Right lobe of liver (tissue), 6 donors: ENCODE measurements around the gene NPFF. TPM values are rescaled to one million over a fixed set of nuclear protein-coding genes. Genes with fewer than 3 reads are reported as not detected.

Experiments
- ATAC-seq, 4 donors: fragments of 200-7000 bp; cut with Tn5 transposase; one replicate each; pipeline ENCODE4 v1.9.1; 2020; ENCODE audit warnings: mild to moderate bottlenecking in 4 of 4, moderate library complexity in 4 of 4
- DNase-seq, 3 donors: peaks; one replicate each; pipeline ENCODE4 v3.0.0-alpha.2; 2020
- H3K27ac ChIP-seq, 3 donors: fragments of 200-600 bp; one replicate each; pipeline ENCODE4 v1.8.0; 2022
- H3K27me3 ChIP-seq, 2 donors: fragments of 200-600 bp; one replicate each; pipeline ENCODE4 v1.8.0; 2022
- H3K36me3 ChIP-seq, 4 donors: fragments of 200-600 bp; sonication (generic) in 1 of 4; one replicate each; pipeline versions ENCODE4 v1.5.1 to v1.8.0; 2017 to 2022; ENCODE audit warnings: control low read depth in 1 of 4
- H3K4me1 ChIP-seq, 4 donors: fragments of 200-600 bp; sonication (generic) in 1 of 4; one replicate each; pipeline versions ENCODE4 v1.5.1 to v1.8.0; 2017 to 2022; ENCODE audit warnings: control low read depth in 1 of 4
- H3K4me3 ChIP-seq, 3 donors: fragments of 200-600 bp; one replicate each; pipeline ENCODE4 v1.8.0; 2022
- H3K9me3 ChIP-seq, 4 donors: fragments of 200-600 bp; sonication (generic) in 1 of 4; one replicate each; pipeline versions ENCODE4 v1.5.1 to v1.8.0; 2017 to 2022; ENCODE audit warnings: control low read depth in 1 of 4
- CTCF ChIP-seq, 4 donors: fragments of 200-600 bp in 3 of 4; fragments of 450-650 bp in 1 of 4; IDR thresholded peaks; one replicate each; pipeline versions ENCODE4 v1.5.1 to v1.8.0; 2016 to 2022; ENCODE audit warnings: antibody characterized with exemption in 4 of 4, mild to moderate bottlenecking in 2 of 4
- POLR2A ChIP-seq: fragments of 450-650 bp; IDR thresholded peaks from one replicate; pipeline ENCODE4 v1.6.1; 2017; ENCODE audit warnings: antibody characterized with exemption, mild to moderate bottlenecking
- WGBS: methylation state at CpG from one replicate; pipeline ENCODE4 v1.1.6; 2018; ENCODE audit warnings: low coverage, low lambda C conversion rate; ENCODE audit not compliant: insufficient coverage; ENCODE audit errors: missing lambda C conversion rate; 5-methylcytosine and 5-hydroxymethylcytosine counted together
- intact Hi-C, 2 donors: fragments of 100-400 bp; cut with DNase I; formaldehyde crosslinking; loops; one replicate each; pipeline versions ENCODE4 v1.11.2 to v1.14.1; 2022
- total RNA-seq, 6 experiments: library from RNA; depleted of rRNA in 2 of 6; stranded (reverse); fragments of >200 nt in 2 of 6; fragmentation: NEBNext Ultra II Directional in 3 of 6; extraction: Animal tissue kit (Norgen Biotek cat#: 25700) in 3 of 6; gene quantifications; one replicate each; pipeline versions ENCODE4 v1.1.0 to v1.2.4, GENCODE V29; 2016 to 2023
- donor health status: DM: no; HTN: yes; CAD: no.
- donor health status: DM: no; HTN: no; CAD: no.
- donor health status: DM: no; HTN: no; CAD: no.
- donor health status: DM: no; HTN: yes; CAD: no.
- donor health status: DM: no; HTN: yes; CAD: no.

The NPFF gene
- total RNA-seq, 6 experiments from 2014 or later, result not detected

DNA sequence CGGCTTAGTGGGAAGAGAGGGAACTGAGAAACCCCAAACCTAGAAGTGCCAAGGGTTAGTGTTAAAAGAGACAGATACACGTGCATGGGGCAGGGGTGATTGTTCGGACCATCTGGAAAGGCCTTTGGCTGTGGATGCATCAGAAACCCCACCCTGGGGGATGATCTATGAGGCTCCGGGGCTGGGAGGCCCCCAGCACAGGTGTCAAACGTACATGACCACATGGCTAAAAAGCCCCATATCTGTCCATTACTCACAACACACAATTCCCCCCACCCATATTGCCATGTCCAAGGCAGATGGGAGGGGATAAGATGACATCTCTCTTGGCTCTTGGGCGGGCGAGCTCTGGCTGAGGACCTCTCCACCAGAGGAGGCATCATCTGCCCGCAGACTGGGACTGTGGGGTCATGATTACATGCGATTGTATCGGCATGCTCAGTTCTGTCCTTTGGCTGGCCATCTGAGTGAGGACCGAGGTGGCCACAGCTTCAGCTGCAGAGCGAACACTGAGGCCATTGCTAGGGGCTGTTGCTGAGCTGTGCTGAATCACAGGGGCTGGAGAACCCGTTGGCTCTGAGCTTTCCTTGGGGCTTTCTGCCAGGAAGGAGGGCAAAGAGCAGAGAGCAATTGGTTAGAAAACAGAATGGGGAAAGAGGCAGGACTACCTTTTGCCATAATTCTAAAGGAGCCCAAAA lies 9.6 kb upstream of the NPFF start:
- Histone ChIP-seq H3K27me3 (no peaks in the 10 kb centered on the region), H3K9me3 (no peaks in the 10 kb centered on the region), H3K36me3 (peaks cover 4 to 88% (median 38%) of the 10 kb centered on the region in 4 donors), H3K27ac (no peak overlapping the region), H3K4me1 (no peaks in the 10 kb centered on the region), H3K4me3 (no peak overlapping the region)
- no peak for TF ChIP-seq CTCF (IDR thresholded peaks at IDR 0.05)
- no peak for TF ChIP-seq POLR2A
- ATAC-seq (peak in 1 of 4 donors; percentile 18), DNase-seq (no peak)
- 59% methylated on average over 4 of the region's 13 CpGs for WGBS
- intact Hi-C loops, result no loop called here

DNA sequence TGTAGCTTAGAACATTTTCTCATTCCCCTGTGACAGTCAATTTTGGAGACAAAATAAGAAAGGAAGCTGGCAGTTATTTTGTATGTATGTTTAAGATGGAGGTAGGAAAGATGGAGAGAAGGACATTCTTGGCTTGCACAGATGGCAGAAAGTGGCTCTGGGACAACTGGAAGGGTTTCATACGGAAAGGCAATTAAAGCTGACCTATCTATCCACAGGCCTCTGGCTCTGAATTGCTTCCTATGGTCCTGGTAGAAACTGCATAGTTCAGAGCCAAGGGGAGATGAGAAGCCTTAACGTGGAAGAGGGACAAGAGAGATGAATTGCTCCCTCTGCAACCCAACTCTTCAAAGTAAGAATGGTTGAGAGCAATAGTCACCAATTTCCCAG lies 8.0 kb upstream of the NPFF start:
- Histone ChIP-seq H3K4me1 (peaks cover 0 to 4% (median 0%) of the 10 kb centered on the region in 4 donors), H3K9me3 (no peaks in the 10 kb centered on the region), H3K36me3 (peaks cover 0 to 80% (median 29%) of the 10 kb centered on the region in 4 donors), H3K27ac (no peak overlapping the region), H3K4me3 (no peak overlapping the region), H3K27me3 (no peaks in the 10 kb centered on the region)
- ATAC-seq (no peak), DNase-seq (no peak)
- TF ChIP-seq CTCF (IDR thresholded peaks at IDR 0.05), result no peak
- TF ChIP-seq POLR2A, result no peak
- intact Hi-C loops, result no loop called here
- 71% methylated on average over 2 of the region's 2 CpGs for WGBS

DNA sequence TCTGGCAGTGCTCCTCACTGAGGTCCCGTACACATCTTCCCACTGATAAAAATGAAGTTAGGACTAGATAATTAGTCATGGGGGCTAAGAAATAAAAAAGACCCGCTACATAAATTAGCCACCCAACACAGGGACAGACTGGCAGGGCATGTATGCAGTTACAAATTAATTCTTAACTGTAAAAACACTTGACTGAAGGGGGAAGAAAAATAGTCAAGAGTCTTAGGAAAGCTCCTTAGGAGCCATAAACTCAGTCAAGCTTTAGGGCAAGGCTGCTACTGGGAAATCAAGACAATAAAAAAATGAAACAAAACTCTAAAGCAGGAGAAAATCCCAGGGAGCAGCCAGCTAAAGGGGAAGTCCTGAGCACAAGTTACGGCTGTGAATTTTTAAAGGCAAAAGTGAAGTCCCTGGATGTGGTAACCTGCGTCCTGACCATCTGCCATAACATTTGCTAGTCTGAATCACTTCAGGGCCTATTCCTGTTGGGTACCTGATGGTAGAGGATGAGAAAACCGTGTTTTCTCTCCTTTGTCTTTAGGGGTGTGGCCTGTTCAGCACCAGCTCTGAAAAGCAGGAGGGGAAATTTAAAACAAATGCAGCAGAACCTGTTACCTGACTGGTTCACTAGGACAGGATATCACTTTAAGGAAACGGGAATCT lies 7.5 kb upstream of the NPFF start:
- TF ChIP-seq CTCF (IDR thresholded peaks at IDR 0.05) (no peak), POLR2A (no peak)
- H3K9me3 ChIP-seq, result no peaks in the 10 kb centered on the region
- peaks cover 0 to 6% (median 0%) of the 10 kb centered on the region in 4 donors for H3K4me1 ChIP-seq
- H3K4me3 ChIP-seq, result no peak overlapping the region
- WGBS, result 77% methylated on average over 6 of the region's 6 CpGs
- no peak for DNase-seq
- no peaks in the 10 kb centered on the region for H3K27me3 ChIP-seq
- peaks cover 0 to 74% (median 27%) of the 10 kb centered on the region in 4 donors for H3K36me3 ChIP-seq
- ATAC-seq, result no peak
- intact Hi-C loops, result no loop called here
- H3K27ac ChIP-seq, result no peak overlapping the region

- TF ChIP-seq POLR2A (no peak), CTCF (IDR thresholded peaks at IDR 0.05) (no peak)
- ATAC-seq (peak; percentile 18 to 67 (median 26)), DNase-seq (no peak)
- Histone ChIP-seq H3K27me3 (no peaks in the 10 kb centered on the region), H3K9me3 (no peaks in the 10 kb centered on the region), H3K4me3 (no peak overlapping the region), H3K36me3 (peaks cover 0 to 65% (median 25%) of the 10 kb centered on the region in 4 donors), H3K27ac (no peak overlapping the region), H3K4me1 (peaks cover 0 to 6% (median 0%) of the 10 kb centered on the region in 4 donors)
- intact Hi-C loops, result no loop called here
- WGBS, result 67% methylated on average over 4 of the region's 6 CpGs
Measured at GRCh38 chr12:53513712-53514410, 6.6 kb upstream of the NPFF start.
